ENCODE measurements around the gene MPST. TPM values are rescaled to one million over a fixed set of nuclear protein-coding genes. Genes with fewer than 3 reads are reported as not detected.

MPST gene
- total and polyA plus RNA-seq, 4 donors = 59.2 to 247 (median 71.7) TPM

DNA sequence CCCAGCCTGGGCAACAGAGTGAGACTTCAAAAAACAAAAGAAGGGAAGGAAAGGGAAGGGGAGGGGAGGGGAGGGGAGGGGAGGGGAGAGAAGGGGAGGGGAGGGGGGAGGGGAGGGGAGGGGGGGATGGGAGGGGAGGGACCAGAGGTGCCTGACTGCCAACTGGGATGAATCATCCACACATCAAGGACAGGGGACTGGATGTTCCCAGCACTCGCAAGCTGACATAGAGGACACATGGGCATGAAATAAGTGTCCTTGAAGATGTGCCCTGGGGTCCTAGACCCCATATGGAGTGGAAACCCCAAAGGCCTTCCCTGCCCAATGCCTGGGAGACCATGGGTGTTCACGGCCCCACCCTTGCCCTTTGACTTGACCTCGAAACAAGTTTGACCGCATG is 20.1 kb upstream of the MPST start:
- H3K36me3 ChIP-seq (ENCODE audit: control insufficient read depth in 4 of 4, insufficient read depth in 4 of 4, low read length in 4 of 4) = no peaks in the 10 kb centered on the region
- TF ChIP-seq, protein P1, sequence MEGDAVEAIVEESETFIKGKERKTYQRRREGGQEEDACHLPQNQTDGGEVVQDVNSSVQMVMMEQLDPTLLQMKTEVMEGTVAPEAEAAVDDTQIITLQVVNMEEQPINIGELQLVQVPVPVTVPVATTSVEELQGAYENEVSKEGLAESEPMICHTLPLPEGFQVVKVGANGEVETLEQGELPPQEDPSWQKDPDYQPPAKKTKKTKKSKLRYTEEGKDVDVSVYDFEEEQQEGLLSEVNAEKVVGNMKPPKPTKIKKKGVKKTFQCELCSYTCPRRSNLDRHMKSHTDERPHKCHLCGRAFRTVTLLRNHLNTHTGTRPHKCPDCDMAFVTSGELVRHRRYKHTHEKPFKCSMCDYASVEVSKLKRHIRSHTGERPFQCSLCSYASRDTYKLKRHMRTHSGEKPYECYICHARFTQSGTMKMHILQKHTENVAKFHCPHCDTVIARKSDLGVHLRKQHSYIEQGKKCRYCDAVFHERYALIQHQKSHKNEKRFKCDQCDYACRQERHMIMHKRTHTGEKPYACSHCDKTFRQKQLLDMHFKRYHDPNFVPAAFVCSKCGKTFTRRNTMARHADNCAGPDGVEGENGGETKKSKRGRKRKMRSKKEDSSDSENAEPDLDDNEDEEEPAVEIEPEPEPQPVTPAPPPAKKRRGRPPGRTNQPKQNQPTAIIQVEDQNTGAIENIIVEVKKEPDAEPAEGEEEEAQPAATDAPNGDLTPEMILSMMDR (IDR thresholded peaks at IDR 0.05; ENCODE audit: control extremely low read depth, extremely low read depth) = no peak
- WGBS, 2 donors = 84 to 95% methylated on average over 4 of the region's 4 CpGs

DNA sequence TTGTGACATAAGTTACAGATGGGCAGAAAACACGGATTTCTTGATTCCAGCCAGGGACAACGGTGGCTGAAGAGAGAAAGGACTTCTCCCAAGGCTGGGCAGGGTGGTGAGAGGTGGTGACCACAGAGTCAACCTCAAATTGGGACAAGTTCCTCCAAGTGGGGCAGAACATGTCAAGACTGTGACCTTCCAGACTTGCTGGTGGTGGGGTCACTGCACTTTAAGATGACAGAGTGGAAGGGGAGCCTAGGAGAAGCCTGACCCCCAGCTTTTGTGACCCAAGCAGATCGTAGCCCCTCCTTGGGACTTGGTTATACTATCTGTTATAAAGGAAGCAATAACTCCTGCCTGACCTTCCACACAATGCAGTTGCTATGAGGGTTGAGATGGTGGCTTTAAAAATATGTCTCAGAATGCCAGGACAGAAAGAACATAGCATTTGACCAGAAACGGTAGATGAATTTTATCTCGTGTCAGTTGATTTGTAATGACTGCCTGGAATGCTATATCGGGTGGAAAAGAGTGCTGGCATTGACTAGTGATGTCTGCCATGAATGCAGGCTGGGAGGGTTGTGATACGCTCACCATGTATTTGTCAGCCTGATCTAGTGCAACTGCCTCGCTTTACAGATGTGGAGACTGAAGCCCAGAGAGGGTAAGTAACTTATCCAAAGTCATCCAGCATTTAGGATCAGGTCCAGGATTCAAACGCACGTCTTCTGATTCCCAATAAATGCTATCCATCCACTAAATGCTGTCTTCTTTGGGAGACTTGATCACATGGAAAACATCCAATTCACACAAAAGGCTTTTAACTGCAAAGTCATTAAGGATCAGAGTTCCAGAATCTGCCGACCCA is 18.6 kb upstream of the MPST start:
- Histone ChIP-seq H3K27ac (ENCODE audit: low read depth in 1 of 2, low read length in 1 of 2) (no peak overlapping the region), H3K9me3 (ENCODE audit: control insufficient read depth in 4 of 4, insufficient read depth in 3 of 4, low read length in 3 of 4) (no peaks in the 10 kb centered on the region), H3K4me3 (no peak overlapping the region), H3K4me1 (ENCODE audit: control insufficient read depth in 5 of 5, insufficient read depth in 5 of 5, low read length in 5 of 5) (no peaks in the 10 kb centered on the region), H3K9ac (ENCODE audit: insufficient read depth in 1 of 2, low read length in 2 of 2) (no peak overlapping the region), H3K36me3 (ENCODE audit: control insufficient read depth in 4 of 4, insufficient read depth in 4 of 4, low read length in 4 of 4) (no peaks in the 10 kb centered on the region), H3K27me3 (ENCODE audit: control insufficient read depth in 3 of 3, insufficient read depth in 3 of 3, low read length in 2 of 3) (no peaks in the 10 kb centered on the region)
- TF ChIP-seq, protein P1 (IDR thresholded peaks at IDR 0.05; ENCODE audit: control extremely low read depth, extremely low read depth) = no peak
- DNase-seq (no peak), ATAC-seq (ENCODE audit: insufficient read depth, low FRiP score) (no peak)
- 77 to 81% methylated on average over 11 of the region's 11 CpGs for WGBS, 2 donors

More for the DNA sequence above, 20.1 kb upstream of the MPST start:
- Histone ChIP-seq H3K9me3 (ENCODE audit: control insufficient read depth in 4 of 4, insufficient read depth in 3 of 4, low read length in 3 of 4) (no peaks in the 10 kb centered on the region), H3K27ac (ENCODE audit: low read depth in 1 of 2, low read length in 1 of 2) (no peak overlapping the region), H3K9ac (ENCODE audit: insufficient read depth in 1 of 2, low read length in 2 of 2) (no peak overlapping the region), H3K4me3 (no peak overlapping the region), H3K27me3 (ENCODE audit: control insufficient read depth in 3 of 3, insufficient read depth in 3 of 3, low read length in 2 of 3) (peaks cover 0 to 2% (median 0%) of the 10 kb centered on the region in 3 donors), H3K4me1 (ENCODE audit: control insufficient read depth in 5 of 5, insufficient read depth in 5 of 5, low read length in 5 of 5) (no peaks in the 10 kb centered on the region)
- DNase-seq = no peak
- ATAC-seq (ENCODE audit: insufficient read depth, low FRiP score) = no peak

DNA sequence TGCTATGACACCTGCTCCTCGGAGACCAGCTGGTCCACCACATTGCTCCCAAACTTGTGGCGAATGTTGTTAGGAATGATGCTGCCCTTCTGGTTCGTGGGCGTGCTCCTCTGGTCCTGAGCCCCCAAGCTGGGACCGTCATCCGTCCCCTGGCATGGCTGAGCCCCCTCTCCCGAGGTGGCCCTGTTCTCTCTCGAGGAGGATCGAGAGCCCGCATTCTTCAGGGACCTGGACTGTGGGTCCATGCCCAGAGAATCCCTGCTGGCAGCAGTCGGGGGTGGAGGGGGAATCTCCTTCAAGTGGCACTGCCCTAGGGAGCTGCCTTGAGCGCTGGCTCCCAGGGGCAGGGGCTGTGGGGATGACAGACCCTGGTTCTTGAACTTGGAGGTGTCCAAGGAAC is 17.7 kb upstream of the MPST start:
- H3K4me1 ChIP-seq (ENCODE audit: control insufficient read depth in 5 of 5, insufficient read depth in 5 of 5, low read length in 5 of 5) = no peaks in the 10 kb centered on the region
- no peak overlapping the region for H3K9ac ChIP-seq (ENCODE audit: insufficient read depth in 1 of 2, low read length in 2 of 2)
- WGBS, 2 donors = 86 to 92% methylated on average over 12 of the region's 12 CpGs

More for the DNA sequence above, 17.7 kb upstream of the MPST start:
- H3K27me3 ChIP-seq (ENCODE audit: control insufficient read depth in 3 of 3, insufficient read depth in 3 of 3, low read length in 2 of 3) = no peaks in the 10 kb centered on the region
- no peaks in the 10 kb centered on the region for H3K36me3 ChIP-seq (ENCODE audit: control insufficient read depth in 4 of 4, insufficient read depth in 4 of 4, low read length in 4 of 4)
- TF ChIP-seq, protein P1 (IDR thresholded peaks at IDR 0.05; ENCODE audit: control extremely low read depth, extremely low read depth) = no peak
- H3K4me3 ChIP-seq = no peak overlapping the region
- ATAC-seq (ENCODE audit: insufficient read depth, low FRiP score) = no peak
- no peaks in the 10 kb centered on the region for H3K9me3 ChIP-seq (ENCODE audit: control insufficient read depth in 4 of 4, insufficient read depth in 3 of 4, low read length in 3 of 4)
- H3K27ac ChIP-seq (ENCODE audit: low read depth in 1 of 2, low read length in 1 of 2) = no peak overlapping the region
- no peak for DNase-seq
